NCI-H2196 (cell line): Measurements from ENCODE around the gene SPINDOC.
"Not testable (repeated sequence)": the region's sequence is repeated elsewhere in the genome, so short reads cannot be mapped to it uniquely, and the experiment has no call there.

ENCODE experiments used
- DNase-seq: peaks from one replicate; lab custom pipeline; 2025; ENCODE audit not compliant: unreplicated experiment; lab: John Stamatoyannopoulos, UW

Gene SPINDOC, protein sequence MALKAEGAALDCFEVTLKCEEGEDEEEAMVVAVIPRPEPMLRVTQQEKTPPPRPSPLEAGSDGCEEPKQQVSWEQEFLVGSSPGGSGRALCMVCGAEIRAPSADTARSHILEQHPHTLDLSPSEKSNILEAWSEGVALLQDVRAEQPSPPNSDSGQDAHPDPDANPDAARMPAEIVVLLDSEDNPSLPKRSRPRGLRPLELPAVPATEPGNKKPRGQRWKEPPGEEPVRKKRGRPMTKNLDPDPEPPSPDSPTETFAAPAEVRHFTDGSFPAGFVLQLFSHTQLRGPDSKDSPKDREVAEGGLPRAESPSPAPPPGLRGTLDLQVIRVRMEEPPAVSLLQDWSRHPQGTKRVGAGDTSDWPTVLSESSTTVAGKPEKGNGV

DNA sequence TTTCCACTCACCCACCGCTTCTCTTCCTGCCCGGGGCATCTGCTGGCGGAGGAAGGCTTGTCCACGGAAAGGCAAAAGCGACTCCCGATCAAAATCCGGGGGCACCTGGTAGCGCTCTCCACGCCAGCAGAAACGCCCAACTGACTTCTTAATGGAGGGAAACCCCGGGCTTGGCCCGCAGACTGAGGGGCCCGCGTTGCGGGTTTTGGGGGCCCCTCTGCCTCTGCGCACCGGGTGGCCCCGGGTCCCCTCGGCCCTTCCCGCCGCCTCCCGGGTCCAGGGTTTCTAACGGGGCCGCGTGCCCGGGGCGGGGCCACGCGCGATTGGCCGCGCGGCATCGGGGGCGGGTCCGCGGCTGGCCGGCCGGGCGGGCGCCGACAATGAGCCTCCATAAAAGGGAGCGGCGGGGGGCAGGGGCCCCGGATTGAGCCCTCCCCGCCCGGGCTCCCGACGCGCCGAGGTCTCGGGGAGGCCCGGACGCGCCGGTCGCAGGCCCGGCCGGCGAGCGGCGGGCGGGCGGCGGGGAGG is at the start of gene SPINDOC:
SPINDOC (plus strand) TSS at position 422 of the 528 bp plus-strand sequence. CDS start 231 bp downstream, outside the sequence.
- peak; percentile 83 for DNase-seq

DNA sequence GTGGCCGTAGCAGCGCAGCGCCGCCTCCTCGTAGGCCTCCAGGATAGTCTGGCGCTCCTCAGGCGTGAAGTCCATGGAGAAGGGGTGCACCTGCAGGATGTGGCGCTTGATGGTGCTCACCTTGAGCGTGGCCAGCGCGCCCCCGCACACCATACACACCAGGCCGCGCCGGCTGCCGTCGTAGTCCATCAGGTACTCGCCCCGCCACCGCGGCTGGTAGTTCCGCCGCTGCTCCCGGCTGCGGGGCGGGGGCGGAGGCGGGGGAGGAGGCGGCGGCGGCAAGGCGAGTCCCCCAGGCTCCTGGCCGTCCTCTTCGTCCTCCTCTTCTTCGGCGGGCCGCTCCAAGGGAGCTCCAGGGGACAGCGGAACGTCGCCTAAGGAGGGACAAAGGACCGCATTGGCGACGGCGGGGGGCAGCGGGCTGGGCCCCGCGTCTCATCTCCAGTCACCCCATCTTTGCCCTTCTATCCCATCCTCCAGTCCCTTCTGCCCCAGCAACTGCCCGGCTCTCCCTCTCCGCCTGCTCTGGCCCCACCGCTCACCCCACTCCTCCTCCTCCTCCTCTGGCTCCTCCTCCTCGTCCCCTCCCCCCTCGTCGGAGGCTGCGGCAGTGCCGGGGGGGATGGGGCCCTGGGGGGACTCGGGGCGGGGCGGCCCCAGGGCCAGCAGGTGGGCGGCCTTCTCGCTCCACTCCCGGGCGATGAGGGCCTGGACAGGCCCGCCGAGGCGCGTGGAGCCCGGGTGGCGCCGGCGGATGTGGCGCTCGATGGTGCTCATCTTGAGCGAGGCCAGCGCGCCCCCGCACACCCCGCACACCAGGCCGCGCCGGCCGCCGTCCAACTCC is 49.5 kb upstream of the SPINDOC start:
- DNase-seq = no peak

DNA sequence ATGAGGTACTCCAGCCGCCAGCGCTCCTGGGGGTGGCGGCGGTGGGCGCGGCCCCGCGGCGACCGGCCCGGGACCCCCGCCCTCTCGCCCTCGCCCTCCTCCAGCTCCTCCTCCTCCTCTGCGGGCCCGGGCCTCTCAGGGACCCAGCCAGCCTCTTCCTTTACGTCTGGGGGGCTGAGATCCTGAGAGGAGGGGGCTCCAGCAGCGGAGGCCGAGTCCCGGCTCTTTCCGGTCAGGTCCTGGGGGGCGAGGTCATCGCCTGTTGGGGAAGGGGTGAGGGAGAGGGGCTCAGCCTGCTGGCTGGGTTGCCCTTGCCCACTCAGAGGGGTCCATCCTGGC is 48.9 kb upstream of the SPINDOC start:
- DNase-seq = no peak

DNA sequence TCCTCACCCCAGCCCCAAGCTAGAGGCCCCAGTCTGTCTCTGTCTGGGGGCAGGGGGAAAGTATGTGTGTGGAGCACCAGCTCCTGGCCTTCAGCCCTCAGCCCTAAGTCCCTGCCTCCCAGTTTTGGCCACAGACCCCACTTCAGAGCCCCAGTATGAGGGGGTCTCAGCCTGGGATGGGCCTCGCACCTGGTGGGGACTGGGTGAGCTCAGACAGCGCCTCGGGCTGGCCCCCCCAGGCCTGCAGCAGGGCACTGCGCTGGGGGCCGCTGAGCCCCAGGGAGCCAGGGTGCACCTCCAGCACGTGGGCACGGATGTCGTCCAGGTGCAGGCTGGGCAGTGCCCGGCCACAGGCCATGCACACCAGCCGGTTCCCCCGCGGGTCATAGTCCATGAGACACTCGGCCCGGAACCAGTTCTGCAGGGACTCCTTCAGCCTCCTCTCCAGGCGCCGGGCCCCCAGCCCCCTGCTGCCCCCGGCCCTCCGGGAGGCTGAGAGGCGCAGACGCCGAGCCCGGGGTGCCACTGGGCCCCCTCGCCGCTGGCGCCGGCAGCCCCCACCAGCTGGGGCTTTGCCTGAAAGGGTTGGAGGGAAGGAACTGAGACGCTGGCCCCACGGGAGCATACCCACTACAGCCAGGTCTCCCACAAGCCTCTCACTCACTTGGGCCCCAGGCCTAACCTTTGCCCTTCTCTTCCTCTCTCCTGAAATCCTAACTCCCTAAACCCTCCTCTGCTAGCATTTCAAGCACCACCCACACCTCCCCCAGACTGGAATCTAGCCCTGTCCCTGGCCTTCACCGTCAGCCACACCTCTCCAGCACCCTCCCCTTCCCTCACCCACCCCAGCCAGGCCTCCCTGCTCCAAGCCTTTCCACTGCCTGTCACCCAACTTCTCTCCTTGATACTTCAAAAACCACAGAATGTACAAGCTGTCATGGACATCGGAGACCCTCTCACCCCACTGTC is 48.3 kb upstream of the SPINDOC start:
- DNase-seq = no peak

DNA sequence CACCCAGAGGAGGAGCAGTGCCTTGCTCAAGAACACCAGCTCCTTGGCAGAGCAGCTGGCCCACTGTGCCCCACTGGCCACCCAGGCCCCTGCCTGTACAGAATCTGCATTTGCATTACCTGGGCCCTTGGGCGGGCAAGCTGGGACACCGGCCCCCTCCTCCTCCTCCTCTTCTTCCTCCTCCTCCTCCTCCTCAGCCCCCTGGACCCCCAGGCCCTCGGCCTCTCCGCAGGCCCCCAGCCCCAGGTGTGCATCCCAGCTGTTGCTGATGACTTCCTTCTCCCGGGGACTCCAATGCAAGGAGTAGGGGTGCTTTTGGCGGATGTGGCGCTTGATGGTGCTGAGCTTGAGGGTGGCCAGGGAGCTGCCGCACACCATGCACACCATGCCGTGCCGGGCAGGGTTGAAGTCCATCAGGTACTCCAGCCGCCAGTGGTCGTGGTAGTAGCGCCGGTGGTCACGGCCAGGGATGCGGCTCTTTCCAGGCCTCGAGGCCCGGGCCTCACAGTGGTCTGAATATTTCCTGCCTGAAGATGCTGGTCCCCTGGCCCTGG is 47.5 kb upstream of the SPINDOC start:
- DNase-seq = no peak

DNA sequence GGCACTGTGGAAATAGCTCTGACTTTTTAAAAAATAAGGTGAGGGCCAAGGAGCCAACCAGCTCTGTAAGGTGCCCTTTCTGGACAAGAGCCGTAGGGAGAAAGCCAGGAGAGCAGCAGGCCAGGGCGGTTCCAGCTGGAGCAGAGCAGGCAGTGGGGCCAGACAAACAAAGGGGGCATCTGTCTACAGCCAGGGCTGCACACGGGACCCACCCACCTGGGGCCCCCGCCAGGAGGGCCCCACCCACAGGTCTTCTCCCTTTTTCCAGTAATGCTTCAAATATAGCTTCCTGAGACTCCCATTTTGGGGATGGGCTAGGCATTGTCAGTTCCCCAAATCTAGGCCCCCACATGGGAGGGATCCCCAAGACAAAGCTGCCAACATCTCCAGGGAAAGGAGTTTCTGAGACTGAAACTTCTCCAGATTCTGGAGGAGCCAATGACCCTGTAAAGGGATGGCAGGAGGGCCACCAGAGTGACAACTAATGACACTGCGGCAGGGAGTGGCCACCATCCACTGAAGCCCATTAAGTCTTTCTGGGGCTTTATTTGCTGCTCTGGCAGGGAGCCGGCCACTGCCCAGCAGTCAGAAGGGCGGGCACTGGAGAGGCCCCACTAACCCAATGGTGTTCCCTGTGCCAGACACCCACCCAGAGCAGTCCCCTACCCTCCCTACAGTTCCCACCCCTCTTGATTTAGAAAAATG is 46.6 kb upstream of the SPINDOC start:
- no peak for DNase-seq

DNA sequence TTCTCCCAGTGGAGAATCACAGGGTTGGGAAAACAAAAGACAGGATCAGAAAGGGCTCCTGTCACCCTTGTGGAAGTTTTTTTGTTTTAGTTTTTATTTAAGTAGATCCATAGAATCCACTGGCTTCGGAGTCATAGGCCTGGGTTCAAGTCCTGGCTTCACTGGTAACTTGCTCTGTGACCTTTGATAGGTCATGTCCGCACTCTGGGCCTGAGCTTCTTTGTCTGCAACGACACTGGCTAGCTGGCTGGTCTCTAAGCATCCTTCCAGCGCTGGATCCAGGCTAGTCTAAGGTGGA is 46.0 kb upstream of the SPINDOC start:
- DNase-seq = no peak

DNA sequence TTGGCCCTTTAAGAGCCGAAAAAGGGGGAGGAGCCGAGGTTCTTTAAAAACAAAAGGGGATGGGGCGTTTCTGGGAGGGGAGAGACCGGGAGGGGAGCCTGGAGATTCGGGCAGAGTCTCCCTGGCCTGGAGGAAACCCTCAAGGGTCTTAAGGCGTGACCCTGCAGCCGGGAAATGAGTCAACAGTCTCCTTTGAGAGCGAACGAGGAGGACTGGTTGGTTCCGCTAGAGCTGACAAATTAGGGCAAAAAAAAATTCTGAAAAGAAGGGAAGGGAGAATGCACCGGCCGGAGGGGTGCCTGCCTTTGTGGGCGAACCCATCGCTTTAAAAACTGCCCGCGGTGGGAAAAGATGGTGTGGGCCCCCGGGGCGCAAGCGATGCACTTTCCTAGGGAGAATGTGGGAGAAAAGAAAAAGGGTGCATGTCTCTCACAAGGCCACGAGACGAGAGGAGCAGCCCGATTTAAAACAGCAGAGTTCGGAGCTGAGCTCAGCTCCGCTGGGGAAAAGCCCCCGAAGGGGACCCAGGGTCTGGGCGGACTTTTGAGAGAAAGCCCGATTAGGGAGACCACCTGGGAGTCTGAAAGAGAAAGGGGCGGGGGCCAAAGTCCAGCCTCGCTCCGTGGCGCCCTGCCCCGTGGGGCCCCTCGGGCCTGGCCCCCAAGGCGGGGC is 45.6 kb upstream of the SPINDOC start:
- DNase-seq = peak; percentile 61

DNA sequence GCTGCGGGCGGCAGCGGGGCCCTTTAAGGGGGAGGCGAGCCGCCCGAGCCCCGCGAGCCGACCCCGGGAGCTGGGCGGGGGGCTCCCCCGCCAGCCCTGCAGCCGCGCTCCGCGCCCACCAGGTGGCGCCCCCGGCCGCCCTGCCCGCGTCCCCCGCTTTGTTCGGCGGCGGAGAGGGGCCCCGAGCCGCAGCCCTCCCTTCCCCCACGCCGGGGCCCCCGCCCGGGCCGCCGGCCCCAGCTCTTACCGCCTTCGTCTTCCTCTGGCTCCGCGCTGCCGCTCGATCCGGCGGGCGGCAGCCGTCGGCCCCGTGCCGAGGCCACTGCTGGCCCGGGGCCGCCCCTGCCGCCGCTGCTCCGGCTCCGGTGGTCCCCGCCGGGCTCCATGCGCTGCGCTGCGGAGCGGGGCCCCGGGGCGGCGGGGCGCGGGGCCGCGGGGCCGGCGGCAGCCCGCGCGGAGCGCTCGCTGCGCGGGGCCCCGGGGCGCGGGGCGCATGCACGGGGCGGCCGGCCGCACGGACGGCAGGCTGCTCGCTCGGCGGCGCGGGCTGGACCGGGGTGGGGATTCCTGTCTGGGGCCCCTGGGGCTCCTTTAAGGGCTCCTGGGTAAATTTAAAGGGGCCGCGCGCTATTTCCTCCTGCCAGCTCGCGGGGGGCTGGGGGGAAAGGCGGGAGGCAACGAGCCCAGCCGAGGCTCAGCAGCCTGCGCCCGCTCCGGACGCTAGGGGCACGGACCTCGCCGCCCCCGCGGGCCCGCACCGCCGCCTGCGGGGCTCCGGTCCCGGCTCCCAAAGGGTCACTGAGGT is 44.8 kb upstream of the SPINDOC start, which contains the start of gene ZFTA:
ZFTA (minus strand) TSS at position 539 of the 805 bp plus-strand sequence; CDS start at position 386, 153 bp downstream.
- DNase-seq = peak; percentile 62

DNA sequence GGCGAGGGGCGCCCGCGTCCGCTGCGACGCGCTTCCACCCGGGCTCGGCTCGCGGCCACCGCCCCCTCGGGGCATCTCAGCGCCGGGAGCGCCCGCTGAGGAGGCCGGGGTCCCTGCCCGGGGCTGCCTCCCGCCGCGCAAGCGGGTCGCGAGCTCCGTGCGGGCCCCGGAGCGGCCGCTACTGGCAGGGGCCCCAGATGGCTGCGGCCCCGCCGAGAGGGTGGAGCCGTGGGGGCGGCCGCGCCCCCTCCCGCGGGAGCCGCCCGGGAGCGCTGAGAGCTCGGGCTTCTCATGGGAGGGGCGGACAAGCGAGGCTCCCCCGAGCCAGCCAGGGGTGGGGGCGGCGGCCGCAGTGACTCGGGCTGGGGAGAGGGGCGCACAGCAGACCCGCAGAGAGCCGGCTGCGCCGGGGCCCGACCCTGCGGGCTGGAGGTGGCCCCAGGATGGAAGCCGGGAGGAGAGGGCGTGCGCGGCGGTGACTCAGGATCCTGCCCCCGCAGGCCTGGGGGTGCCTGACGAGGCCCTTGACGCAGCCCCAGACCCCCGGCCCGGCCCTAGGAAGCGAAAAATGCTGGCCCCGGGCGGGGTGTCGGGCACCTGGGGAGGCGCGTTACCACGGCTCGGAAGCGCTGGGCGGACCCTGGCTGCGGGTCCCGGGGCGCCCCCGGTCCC is 44.1 kb upstream of the SPINDOC start:
- peak; percentile 31 for DNase-seq

DNA sequence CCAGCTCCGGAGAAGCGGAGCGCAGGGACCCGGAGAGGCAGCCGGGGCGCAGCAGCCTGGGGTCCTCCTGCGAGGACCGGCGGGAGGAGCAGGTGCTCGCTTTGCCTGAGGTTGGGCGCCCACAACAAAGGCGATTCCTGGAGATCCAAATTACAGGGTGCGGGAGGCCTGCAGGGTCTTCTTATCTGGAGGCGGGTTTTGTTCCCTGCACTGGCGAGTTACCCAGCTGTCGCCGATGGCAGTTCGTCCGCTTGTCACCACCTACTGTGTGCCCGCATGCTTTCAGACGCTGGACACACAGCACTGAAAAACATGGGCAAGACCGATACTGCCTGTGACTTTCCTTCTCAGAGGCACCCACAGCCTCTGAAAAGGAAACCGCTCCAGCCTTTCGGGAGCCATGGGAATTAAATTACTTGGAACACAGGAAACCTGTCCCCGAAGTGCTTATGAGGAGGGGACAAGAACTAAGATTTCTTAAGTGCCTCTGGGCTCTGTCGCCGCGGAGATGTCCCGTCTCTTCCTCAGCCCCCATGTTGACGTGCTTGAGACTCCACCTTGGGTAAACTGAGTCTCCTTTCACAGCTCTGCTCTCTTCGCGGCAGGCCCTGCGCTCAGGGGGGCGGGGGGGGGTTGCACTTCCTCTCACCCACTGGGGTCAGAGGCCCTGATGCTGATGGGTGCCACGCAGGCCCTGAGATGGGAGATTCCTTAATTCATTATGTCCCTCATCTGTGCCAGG is 43.4 kb upstream of the SPINDOC start:
- no peak for DNase-seq

DNA sequence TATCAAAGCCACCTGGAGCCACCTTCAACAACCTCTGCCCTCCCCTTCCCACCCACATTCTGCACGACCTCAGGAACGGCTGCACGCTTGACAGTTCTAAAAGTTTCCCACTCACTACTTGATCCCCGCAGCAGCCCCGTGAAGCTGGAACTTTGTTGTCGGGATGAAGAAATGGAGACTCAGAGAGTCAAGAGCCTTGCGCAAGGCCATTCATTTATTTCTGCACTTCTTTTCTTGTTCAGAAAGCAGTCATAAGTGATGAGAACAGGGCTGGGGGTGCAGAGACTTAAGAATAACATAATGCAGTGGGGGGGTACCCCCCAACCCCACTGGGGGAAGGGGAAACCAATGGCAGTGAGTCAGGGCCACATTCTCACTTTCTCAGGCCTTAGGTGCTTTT is 42.5 kb upstream of the SPINDOC start:
- no peak for DNase-seq

DNA sequence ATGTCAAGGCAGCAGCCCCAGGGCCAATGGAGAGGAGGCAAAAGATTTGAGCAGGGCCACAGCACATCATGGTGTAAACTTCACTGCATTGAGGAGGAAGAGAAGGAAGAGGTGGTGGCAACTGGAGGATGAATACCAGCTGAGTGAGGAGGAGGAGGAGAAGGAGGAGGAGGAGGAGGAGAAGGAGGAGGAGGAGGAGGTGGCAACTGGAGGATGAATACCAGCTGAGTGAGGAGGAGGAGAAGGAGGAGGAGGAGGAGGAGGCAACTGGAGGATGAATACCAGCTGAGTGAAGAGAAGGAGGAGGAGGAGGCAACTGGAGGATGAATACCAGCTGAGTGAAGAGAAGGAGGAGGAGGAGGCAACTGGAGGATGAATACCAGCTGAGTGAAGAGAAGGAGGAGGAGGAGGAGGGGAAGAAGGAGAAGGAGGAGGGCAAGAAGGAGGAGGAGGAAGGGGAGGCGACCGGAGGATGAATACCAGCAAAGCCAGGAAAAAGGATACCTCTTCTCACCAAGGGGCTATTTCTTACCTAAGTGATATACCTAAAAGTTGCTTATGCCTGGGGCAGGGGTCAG is 41.4 kb upstream of the SPINDOC start:
- DNase-seq = not testable (repeated sequence)

DNA sequence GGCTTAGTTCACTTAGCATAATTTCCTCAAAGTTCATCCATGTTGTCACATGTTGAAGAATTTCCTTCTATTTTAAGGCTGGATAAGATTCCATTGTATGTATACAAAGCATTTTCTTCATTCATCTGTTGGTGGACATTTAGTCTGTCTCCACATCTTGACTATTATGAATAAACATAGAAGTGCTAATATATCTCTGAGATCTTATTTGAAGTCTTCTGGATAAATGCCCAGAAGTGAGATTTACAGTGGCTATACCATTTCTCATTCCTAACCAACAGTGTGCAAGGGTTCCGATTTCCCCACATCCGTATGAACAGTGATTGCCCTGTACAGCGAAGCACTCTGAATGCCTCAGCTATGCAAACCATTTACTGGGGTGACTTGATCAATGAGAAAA is 38.1 kb upstream of the SPINDOC start:
- no peak for DNase-seq

DNA sequence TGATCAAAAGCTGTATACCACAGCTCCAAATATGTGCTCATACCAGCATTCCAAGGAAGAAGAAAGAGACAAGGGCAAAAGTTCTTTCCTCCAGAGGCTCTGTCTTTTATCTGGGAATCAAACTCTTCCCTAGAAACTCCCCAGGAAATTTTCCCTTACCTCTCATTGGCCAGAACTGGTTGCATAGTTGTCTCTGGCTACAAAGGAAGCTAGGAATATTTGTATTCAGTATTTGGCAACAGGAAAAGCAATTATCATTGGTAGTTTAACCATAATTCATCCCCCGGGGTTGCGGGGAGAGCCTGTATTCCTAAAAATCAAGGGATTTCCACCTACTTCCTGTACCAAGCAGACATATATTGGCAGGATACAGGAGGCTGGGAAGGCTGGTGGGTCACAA is 34.2 kb upstream of the SPINDOC start:
- no peak for DNase-seq

DNA sequence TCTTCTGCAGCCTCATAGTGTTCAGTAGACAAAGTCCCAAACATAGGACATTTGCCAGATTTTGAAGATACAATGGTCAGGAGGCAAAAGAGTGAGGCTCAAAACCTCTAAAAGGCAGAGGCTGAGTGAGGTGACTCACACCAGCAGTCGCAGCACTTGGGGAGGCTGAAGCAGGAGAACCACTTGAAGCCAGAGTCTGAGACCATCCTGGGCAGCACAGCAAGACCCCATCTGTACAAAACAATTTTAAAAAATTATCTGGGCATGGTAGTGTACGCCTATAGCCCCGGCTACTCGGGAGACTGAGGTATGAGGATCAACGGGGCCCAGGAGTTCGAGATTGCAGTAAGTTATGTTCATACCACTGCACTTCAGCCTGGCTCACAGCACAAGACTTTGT is 30.5 kb upstream of the SPINDOC start:
- no peak for DNase-seq
